ENCODE results near the gene GSTM1.
A peak's percentile ranks its signal among the peaks of the same experiment; 100 is the strongest.

The GSTM1 gene

DNA sequence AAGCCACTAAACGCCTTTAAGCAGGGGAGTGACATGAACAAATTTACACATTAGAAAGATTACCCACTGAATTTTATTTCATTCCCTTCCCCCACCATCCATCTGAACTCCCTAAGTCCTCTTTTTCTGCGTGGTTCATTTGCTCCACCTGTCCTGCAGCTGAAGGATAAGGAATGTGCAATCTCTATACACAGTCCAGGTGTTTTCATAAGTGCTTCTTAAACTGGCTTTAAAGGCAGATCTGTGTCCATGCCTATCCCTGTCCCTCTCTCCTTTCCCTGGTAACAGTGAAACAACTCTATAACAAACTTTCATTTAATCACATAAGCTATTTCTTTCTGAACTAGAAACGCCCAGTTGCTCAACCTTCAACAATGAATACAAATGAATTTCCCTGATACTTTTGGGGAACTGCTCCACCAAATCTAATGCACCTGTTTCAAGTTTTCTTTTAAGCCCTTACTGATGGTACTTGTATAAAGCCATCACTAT is 44.8 kb downstream of the GSTM1 start:
- no peak for DNase-seq

GRCh38 chr1:109733236-109733870 is 45.7 kb downstream of the GSTM1 start:
- DNase-seq: no peak

- peak; percentile 48 to 68 (median 61) for DNase-seq
These were observed 52.4 kb downstream of the GSTM1 start for GRCh38 chr1:109739738-109740614.

GRCh38 chr1:109740615-109741373 is 53.2 kb downstream of the GSTM1 start, which contains the start of gene GSTM3:
TSS of gene GSTM3 (minus strand) at chr1:109741038. CDS start at chr1:109740287, 751 bp downstream.
- DNase-seq: no peak
